GM12878 (cell line): Measurements from ENCODE around the gene LPIN1.

Experiments used
- BCL11A ChIP-seq: IDR thresholded peaks from 2 replicates; pipeline ENCODE4 v1.6.1; 2011; ENCODE audit warnings: low read depth, low read length
- BRCA1 ChIP-seq: IDR thresholded peaks from 2 replicates; pipeline ENCODE4 v1.6.1; 2011; ENCODE audit warnings: low read depth, low read length, improper control_type of control experiment
- CEBPZ ChIP-seq: fragments of 150-350 bp; IDR thresholded peaks from 2 replicates; pipeline ENCODE4 v1.6.1; 2016; ENCODE audit warnings: low read depth, low read length
- CTCF ChIP-seq, 3 experiments: IDR thresholded peaks in 2 of 3; conservative IDR thresholded peaks in 1 of 3; 2 replicates each; pipeline ENCODE4 v1.5.1; 2011; ENCODE audit warnings: low read depth in 3 of 3, low read length in 3 of 3, mild to moderate bottlenecking in 3 of 3, control low read depth in 2 of 3, moderate library complexity in 2 of 3, inconsistent platforms in 1 of 3, mixed read lengths in 1 of 3; ENCODE audit not compliant: control insufficient read depth in 2 of 3, insufficient read depth in 1 of 3; ENCODE audit errors: extremely low read depth in 1 of 3
- FOXK2 ChIP-seq: fragments of 450-650 bp; IDR thresholded peaks from 2 replicates; pipeline ENCODE4 v1.6.1; 2017; ENCODE audit warnings: mild to moderate bottlenecking, moderate library complexity
- TCF12 ChIP-seq: IDR thresholded peaks from 2 replicates; pipeline ENCODE4 v1.6.1; 2011; ENCODE audit warnings: low read depth, mild to moderate bottlenecking, low read length
- TCF3 ChIP-seq: IDR thresholded peaks from 2 replicates; pipeline ENCODE4 v1.6.1; 2012; ENCODE audit warnings: low read depth, mild to moderate bottlenecking, low read length, borderline replicate concordance; ENCODE audit not compliant: insufficient read depth
- USF2 ChIP-seq: IDR thresholded peaks from 2 replicates; pipeline ENCODE4 v1.6.1; 2011; ENCODE audit warnings: low read depth, low read length, improper control_type of control experiment, borderline replicate concordance
- TF ChIP-seq, protein P1 (sequence below): IDR thresholded peaks from 2 replicates; pipeline ENCODE4 v1.6.1; 2012; ENCODE audit warnings: mild to moderate bottlenecking, low read depth, low read length

- TF ChIP-seq, protein P1, sequence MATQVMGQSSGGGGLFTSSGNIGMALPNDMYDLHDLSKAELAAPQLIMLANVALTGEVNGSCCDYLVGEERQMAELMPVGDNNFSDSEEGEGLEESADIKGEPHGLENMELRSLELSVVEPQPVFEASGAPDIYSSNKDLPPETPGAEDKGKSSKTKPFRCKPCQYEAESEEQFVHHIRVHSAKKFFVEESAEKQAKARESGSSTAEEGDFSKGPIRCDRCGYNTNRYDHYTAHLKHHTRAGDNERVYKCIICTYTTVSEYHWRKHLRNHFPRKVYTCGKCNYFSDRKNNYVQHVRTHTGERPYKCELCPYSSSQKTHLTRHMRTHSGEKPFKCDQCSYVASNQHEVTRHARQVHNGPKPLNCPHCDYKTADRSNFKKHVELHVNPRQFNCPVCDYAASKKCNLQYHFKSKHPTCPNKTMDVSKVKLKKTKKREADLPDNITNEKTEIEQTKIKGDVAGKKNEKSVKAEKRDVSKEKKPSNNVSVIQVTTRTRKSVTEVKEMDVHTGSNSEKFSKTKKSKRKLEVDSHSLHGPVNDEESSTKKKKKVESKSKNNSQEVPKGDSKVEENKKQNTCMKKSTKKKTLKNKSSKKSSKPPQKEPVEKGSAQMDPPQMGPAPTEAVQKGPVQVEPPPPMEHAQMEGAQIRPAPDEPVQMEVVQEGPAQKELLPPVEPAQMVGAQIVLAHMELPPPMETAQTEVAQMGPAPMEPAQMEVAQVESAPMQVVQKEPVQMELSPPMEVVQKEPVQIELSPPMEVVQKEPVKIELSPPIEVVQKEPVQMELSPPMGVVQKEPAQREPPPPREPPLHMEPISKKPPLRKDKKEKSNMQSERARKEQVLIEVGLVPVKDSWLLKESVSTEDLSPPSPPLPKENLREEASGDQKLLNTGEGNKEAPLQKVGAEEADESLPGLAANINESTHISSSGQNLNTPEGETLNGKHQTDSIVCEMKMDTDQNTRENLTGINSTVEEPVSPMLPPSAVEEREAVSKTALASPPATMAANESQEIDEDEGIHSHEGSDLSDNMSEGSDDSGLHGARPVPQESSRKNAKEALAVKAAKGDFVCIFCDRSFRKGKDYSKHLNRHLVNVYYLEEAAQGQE: no peak
- TF ChIP-seq TCF12 (no peak), CTCF (IDR thresholded peaks at IDR 0.05 in 2 of 3, conservative IDR thresholded peaks at IDR 0.05 in 1 of 3; ENCODE audit: control insufficient read depth in 2 of 3, extremely low read depth in 1 of 3, insufficient read depth in 1 of 3, low read depth in 3 of 3, low read length in 3 of 3) (no peak), BRCA1 (no peak), CEBPZ (no peak), FOXK2 (no peak), BCL11A (no peak), USF2 (no peak), TCF3 (no peak)
Measured at GRCh38 chr2:11850082-11850481, 103.7 kb downstream of the LPIN1 start.
